Endothelial cell of umbilical vein (primary cell): ENCODE measurements around the gene TRIM71. TPM values are rescaled to one million over a fixed set of nuclear protein-coding genes. Genes with fewer than 3 reads are reported as not detected.

ENCODE experiments used
- BruUV-seq: library from RNA; stranded (reverse); fragments of 400-500 nt; replicated peaks from 2 replicates; lab custom pipeline; 2021; lab: Mats Ljungman, UMichigan
- CTCF ChIA-PET: fragments of 300-600, 350-600 bp; sonication (Branson Sonifier 250); formaldehyde crosslinking; loops from one replicate; lab custom pipeline; 2021; ENCODE audit warnings: antibody characterized with exemption, inconsistent platforms; lab: Charles Lee
- POLR2A ChIA-PET: fragments of 300-600, 350-600 bp; sonication (Branson Sonifier 250); formaldehyde crosslinking; loops from one replicate; lab custom pipeline; 2021; ENCODE audit warnings: antibody characterized with exemption, inconsistent platforms; lab: Charles Lee
- DNase-seq: peaks from one replicate; pipeline ENCODE4 v3.0.0-alpha.2; 2011; ENCODE audit warnings: low read depth, low spot score
- FAIRE-seq: peaks from 2 replicates; lab custom pipeline; 2011; peaks lifted over from hg19 to GRCh38; lab: Jason Lieb, UNC
- H2AFZ ChIP-seq: 2 replicates; pipeline ENCODE4 v1.6.0; 2012; ENCODE audit warnings: low read depth, low read length, control low read depth, inconsistent platforms
- H3K27ac ChIP-seq: 2 replicates; pipeline ENCODE4 v1.5.1; 2011; ENCODE audit warnings: low read depth, mild to moderate bottlenecking, control low read depth, low read length, moderate library complexity; ENCODE audit not compliant: insufficient read depth
- H3K27me3 ChIP-seq, 2 experiments: 2 replicates each; pipeline versions ENCODE4 v1.6.0 to v1.6.1; 2011; ENCODE audit warnings: low read length in 2 of 2, mixed read lengths in 1 of 2; ENCODE audit not compliant: control insufficient read depth in 2 of 2, insufficient read depth in 2 of 2
- H3K36me3 ChIP-seq, 2 experiments: 2 replicates in 1 of 2; 3 replicates in 1 of 2; pipeline ENCODE4 v1.5.1; 2011; ENCODE audit warnings: low read length in 2 of 2, mild to moderate bottlenecking in 1 of 2, moderate library complexity in 1 of 2; ENCODE audit not compliant: control insufficient read depth in 2 of 2, insufficient read depth in 2 of 2; ENCODE audit errors: extremely low read depth in 1 of 2
- H3K4me1 ChIP-seq: 3 replicates; pipeline ENCODE4 v1.5.1; 2011; ENCODE audit warnings: mild to moderate bottlenecking, low read length; ENCODE audit not compliant: control insufficient read depth, insufficient read depth; ENCODE audit errors: extremely low read depth
- H3K4me2 ChIP-seq: 2 replicates; pipeline ENCODE4 v1.6.1; 2011; ENCODE audit warnings: low read length, control low read depth, mixed read lengths; ENCODE audit not compliant: insufficient read depth
- H3K4me3 ChIP-seq, 3 experiments: fragments of 200-600 bp in 1 of 3; sonication (generic), shearing (Covaris generic) in 1 of 3; replicated peaks in 1 of 3; 2 replicates each; pipeline ENCODE4 v1.5.1; 2011 to 2016; ENCODE audit warnings: control low read depth in 3 of 3, low read length in 3 of 3, mild to moderate bottlenecking in 2 of 3, inconsistent platforms in 1 of 3, low read depth in 1 of 3, moderate library complexity in 1 of 3; ENCODE audit not compliant: insufficient read depth in 1 of 3
- H3K79me2 ChIP-seq: 2 replicates; pipeline ENCODE4 v1.6.0; 2012; ENCODE audit warnings: low read length, inconsistent platforms; ENCODE audit not compliant: control insufficient read depth, insufficient read depth
- H3K9ac ChIP-seq: replicated peaks from 2 replicates; pipeline ENCODE3; 2011; ENCODE audit warnings: low read length, control low read depth; ENCODE audit not compliant: insufficient read depth; ENCODE audit errors: extremely low read depth
- H3K9me1 ChIP-seq: replicated peaks from 3 replicates; pipeline ENCODE4 v1.6.0; 2011; ENCODE audit warnings: mild to moderate bottlenecking, low read length; ENCODE audit not compliant: control insufficient read depth, insufficient read depth; ENCODE audit errors: extremely low read depth
- H3K9me3 ChIP-seq: replicated peaks from 2 replicates; pipeline ENCODE4 v1.5.1; 2012; ENCODE audit warnings: low read length, inconsistent platforms; ENCODE audit not compliant: control insufficient read depth, insufficient read depth
- H4K20me1 ChIP-seq: replicated peaks from 2 replicates; pipeline ENCODE3; 2011; ENCODE audit warnings: mild to moderate bottlenecking, low read length; ENCODE audit not compliant: control insufficient read depth, insufficient read depth; ENCODE audit errors: extremely low read depth
- CTCF ChIP-seq, 2 donors: IDR thresholded peaks; 1 replicate in 1 of 2; 2 replicates in 1 of 2; pipeline ENCODE4 v1.5.1; 2011; ENCODE audit warnings: low read length in 2 of 2, mild to moderate bottlenecking in 2 of 2, moderate library complexity in 2 of 2, control low read depth in 1 of 2, inconsistent platforms in 1 of 2, low read depth in 1 of 2; ENCODE audit not compliant: insufficient read depth in 1 of 2; ENCODE audit errors: extremely low read depth in 1 of 2
- EZH2 ChIP-seq: IDR thresholded peaks from 2 replicates; pipeline ENCODE4 v1.6.1; 2012; ENCODE audit warnings: borderline replicate concordance, low read depth, mild to moderate bottlenecking, moderate library complexity, low read length, inconsistent platforms; ENCODE audit not compliant: severe bottlenecking
- GATA2 ChIP-seq: IDR thresholded peaks from 2 replicates; pipeline ENCODE4 v1.7.0; 2011; ENCODE audit warnings: low read depth, mild to moderate bottlenecking, moderate library complexity, mixed read lengths, low read length; ENCODE audit not compliant: insufficient read length, insufficient read depth
- JUN ChIP-seq: IDR thresholded peaks from 2 replicates; pipeline ENCODE4 v1.6.1; 2011; ENCODE audit warnings: borderline replicate concordance, low read depth; ENCODE audit not compliant: insufficient read length, insufficient read depth
- MAX ChIP-seq: IDR thresholded peaks from 2 replicates; pipeline ENCODE4 v1.6.1; 2011; ENCODE audit not compliant: insufficient read depth, insufficient read length
- MYC ChIP-seq: IDR thresholded peaks from one replicate; pipeline ENCODE4 v1.6.1; 2011; ENCODE audit warnings: mild to moderate bottlenecking, low read depth, low read length
- POLR2AphosphoS5 ChIP-seq: IDR thresholded peaks from 2 replicates; pipeline ENCODE4 v1.6.1; 2012; ENCODE audit warnings: low read depth, mild to moderate bottlenecking, control low read depth, low read length, moderate library complexity; ENCODE audit not compliant: insufficient read depth
- dilution Hi-C: fragments of 300-500 bp; cut with MboI; formaldehyde crosslinking; loops from one replicate; pipeline ENCODE4 v1.15.0; 2019; ENCODE audit warnings: low sequenced_read_pairs; ENCODE audit not compliant: extremely low pct_ligation_motif_present
- intact Hi-C: fragments of 100-400 bp; cut with micrococcal nuclease; formaldehyde crosslinking; loops from one replicate; pipeline ENCODE4 v1.10.0; 2022
- polyA plus RNA-seq, 4 experiments: library from polyadenylated mRNA; depleted of rRNA in 3 of 4; stranded (reverse) in 3 of 4; unstranded in 1 of 4; fragments of >200 nt; gene quantifications; 2 replicates each; pipeline versions ENCODE4 v1.2.1 to v1.2.3, GENCODE V29; 2011 to 2012; ENCODE audit warnings: missing spikeins in 1 of 4
- total RNA-seq: library from RNA; stranded (reverse); gene quantifications from 2 replicates; pipeline ENCODE4 v1.2.3, GENCODE V29; 2021

The TRIM71 gene
- total and polyA plus RNA-seq, 2 donors (not counting 3 experiments of a cell fraction or from before 2014, with no cell fraction given), result not detected

- H3K4me2 ChIP-seq, result no peak overlapping the region
- H2AFZ ChIP-seq, result no peak overlapping the region
- ChIA-PET POLR2A (no interaction called here), CTCF (interaction anchor here (0.7 to 5.8 kb wide), 20 partner anchors 15 to 840 kb away, joined by 3 to 91 read pairs (median 3); partner anchors contain the start of gene CRTAP)
- H3K4me1 ChIP-seq, result peaks cover 5% of the 10 kb centered on the region
- dilution Hi-C loops, result no loop called here
- H3K27me3 ChIP-seq, result no peaks in the 10 kb centered on the region
- no peak overlapping the region for H3K9ac ChIP-seq
- intact Hi-C loops, result loop anchor here (1.0 to 5.0 kb wide), 5 partner anchors 127 to 840 kb away; partner anchors contain the start of genes CLASP2 and CRTAP
- H3K36me3 ChIP-seq, result no peaks in the 10 kb centered on the region
- H3K9me3 ChIP-seq, result no peaks in the 10 kb centered on the region
- FAIRE-seq, result no peak
- DNase-seq, result no peak
- BruUV-seq, result no TSS peak
- H3K27ac ChIP-seq, result no peak overlapping the region
- H4K20me1 ChIP-seq, result no peaks in the 10 kb centered on the region
- no peaks in the 10 kb centered on the region for H3K79me2 ChIP-seq
- no peaks in the 10 kb centered on the region for H3K9me1 ChIP-seq
- H3K4me3 ChIP-seq, result no peak overlapping the region
- TF ChIP-seq EZH2 (no peak), POLR2AphosphoS5 (no peak), GATA2 (no peak), MYC (no peak), MAX (no peak), CTCF (IDR thresholded peaks at IDR 0.05; ENCODE audit: extremely low read depth in 1 of 2, insufficient read depth in 1 of 2, low read depth in 1 of 2, low read length in 2 of 2) (no peak), JUN (no peak)
Observed at GRCh38 chr3:32946973-32947788, 129.4 kb downstream of the TRIM71 start.

Other genes starting within 250 kb of the TRIM71 start
- 45.6 and 47.6 TPM in 2 replicates for gene DYNC1LI1, start 247.1 kb upstream of the TRIM71 start, total RNA-seq
- 12.0 and 14.9 TPM in 2 replicates for gene DYNC1LI1, start 247.1 kb upstream of the TRIM71 start, polyA plus RNA-seq
- gene CNOT10, start 132.8 kb upstream of the TRIM71 start, total RNA-seq, result 28.6 and 34.2 TPM in 2 replicates
- gene CNOT10, start 132.8 kb upstream of the TRIM71 start, polyA plus RNA-seq, result 18.3 and 23.6 TPM in 2 replicates
- gene CCR4, start 133.6 kb downstream of the TRIM71 start, total RNA-seq, result not detected in 2 replicates
- not detected in 2 replicates for gene CCR4, start 133.6 kb downstream of the TRIM71 start, polyA plus RNA-seq